Measurements from ENCODE around the gene PRSS48.

The PRSS48 gene

DNA sequence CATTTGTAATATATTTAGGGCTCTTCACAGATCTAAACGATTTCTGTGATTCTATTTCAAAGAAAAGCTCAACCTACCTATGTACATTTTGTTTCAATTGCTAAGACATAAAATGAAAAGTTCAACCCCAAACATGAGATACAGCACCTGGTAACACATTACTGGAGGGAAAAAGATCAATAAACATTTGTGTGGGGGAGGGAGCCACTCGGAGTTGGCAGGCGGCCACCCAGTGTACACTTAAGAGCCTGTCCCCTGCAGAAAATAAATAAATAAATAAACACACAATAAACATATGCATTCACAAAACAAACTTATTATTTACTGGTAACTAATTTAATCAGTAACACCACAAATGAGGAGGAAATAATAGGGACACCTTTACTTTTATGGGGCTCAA, 19.3 kb downstream of the PRSS48 start:
- TF ChIP-seq GATA2 (IDR thresholded peaks at IDR 0.05; ENCODE audit: low read depth, low read length) (no peak), GATA3 (IDR thresholded peaks at IDR 0.05; ENCODE audit: low read depth, low read length) (no peak)

DNA sequence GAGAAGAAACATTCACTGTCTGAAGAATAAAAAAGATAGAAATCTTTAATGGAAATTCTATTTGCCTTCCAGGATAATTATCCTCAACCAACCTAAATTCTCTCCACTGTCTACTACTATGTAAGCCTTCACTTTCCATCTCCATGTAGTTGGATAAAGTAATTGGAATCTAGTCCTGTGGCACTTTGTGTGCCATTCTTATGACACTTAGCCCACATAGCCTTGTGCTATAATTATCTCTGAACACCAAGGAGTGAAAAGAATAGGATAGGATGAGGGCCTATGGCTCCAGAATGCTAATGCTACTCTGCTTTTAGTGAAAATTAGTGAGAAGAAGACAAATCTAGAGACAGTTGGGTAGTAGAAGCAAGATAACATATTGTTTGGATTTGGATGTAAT, 20.2 kb downstream of the PRSS48 start:
- TF ChIP-seq GATA2 (IDR thresholded peaks at IDR 0.05; ENCODE audit: low read depth, low read length), result no peak

DNA sequence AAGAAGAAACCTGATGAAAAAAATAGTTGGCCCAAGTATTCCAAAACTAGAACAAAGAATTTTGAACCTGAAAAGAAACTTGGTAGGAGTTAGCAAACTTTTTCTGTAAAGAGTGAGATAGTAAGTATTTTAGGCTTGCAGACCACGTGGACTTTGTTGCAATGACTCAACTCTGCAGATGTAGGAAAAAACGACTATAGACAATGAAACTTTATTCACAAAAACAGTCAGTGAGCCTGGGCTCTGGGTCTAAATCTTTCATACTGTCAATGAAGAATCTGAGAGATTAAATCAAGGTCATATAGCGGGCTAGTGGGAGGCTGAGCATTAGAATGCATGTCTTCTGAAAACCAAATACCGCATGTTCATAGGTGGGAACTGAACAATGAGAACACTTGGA, 25.5 kb downstream of the PRSS48 start:
- TF ChIP-seq GATA3 (IDR thresholded peaks at IDR 0.05; ENCODE audit: low read depth, low read length) (no peak), GATA2 (IDR thresholded peaks at IDR 0.05; ENCODE audit: low read depth, low read length) (no peak)

DNA sequence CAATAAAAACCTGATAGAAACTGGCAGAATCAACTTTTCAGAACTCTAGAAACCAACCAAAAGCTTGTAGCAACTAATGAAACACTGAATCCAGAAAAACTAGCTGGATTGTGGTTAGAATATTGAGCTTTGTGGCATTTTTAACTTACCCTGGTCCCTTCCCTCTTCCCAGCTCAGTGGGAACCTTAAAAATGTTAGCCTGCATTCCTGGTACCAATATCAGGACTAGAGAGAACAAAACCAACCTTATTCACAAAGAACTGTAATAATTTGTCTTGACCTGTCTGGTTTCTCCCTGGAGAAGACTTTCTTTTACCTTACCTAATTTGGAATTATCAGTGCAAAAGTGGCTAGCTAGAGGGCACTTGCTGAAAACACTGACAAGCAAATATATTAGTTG, 27.3 kb downstream of the PRSS48 start:
- TF ChIP-seq GATA2 (IDR thresholded peaks at IDR 0.05; ENCODE audit: low read depth, low read length), result no peak
- TF ChIP-seq GATA3 (IDR thresholded peaks at IDR 0.05; ENCODE audit: low read depth, low read length), result no peak

DNA sequence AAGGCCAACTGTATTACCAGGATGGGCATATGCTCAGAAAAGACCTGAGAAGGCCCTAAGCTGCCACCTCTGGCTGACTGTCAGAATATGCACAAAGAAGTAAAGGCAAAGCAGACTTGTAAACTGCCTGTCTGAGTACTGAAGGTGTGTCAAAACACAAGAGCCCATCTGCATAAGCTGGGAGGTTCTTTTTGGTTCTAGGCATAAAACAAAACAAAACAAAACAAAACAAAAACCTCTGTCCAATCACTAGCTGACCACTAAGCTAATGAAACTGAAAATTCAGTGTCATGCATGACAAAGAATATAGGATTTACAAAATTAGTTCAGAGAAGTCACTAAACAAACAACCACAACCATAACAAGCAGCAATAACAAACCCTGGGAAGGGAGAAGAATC, 27.8 kb downstream of the PRSS48 start:
- TF ChIP-seq GATA2 (IDR thresholded peaks at IDR 0.05; ENCODE audit: low read depth, low read length), result no peak
- no peak for TF ChIP-seq GATA3 (IDR thresholded peaks at IDR 0.05; ENCODE audit: low read depth, low read length)

DNA sequence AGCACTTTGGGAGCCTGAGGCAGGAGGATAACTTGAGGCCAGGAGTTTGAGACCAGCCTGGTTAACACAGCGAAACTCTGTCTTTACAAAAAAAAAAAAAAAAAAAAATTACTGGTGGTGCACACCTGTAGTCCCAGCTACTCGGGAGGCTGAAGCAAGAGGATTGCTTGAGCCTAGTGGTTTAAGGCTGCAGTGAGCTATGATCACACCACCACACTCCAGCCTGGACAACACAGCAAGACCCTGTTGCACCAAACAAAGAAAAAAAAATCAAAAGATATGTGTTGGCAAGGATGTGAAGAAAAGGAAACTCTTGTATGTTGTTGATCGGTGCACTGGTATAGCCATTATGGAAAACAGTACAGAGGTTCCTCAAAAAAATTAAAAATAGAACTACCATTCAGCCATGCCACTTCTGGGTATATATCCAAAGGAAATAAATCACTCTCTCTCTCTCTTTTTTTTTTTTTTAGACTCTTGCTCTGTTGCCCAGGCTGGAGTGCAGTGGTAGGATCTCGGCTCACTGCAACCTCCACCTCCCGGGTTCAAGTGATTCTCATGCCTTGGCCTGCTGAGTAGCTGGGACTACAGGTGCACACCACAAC, 33.3 kb downstream of the PRSS48 start:
- no peak for TF ChIP-seq GATA3 (IDR thresholded peaks at IDR 0.05; ENCODE audit: low read depth, low read length)
- no peak for TF ChIP-seq GATA2 (IDR thresholded peaks at IDR 0.05; ENCODE audit: low read depth, low read length)

DNA sequence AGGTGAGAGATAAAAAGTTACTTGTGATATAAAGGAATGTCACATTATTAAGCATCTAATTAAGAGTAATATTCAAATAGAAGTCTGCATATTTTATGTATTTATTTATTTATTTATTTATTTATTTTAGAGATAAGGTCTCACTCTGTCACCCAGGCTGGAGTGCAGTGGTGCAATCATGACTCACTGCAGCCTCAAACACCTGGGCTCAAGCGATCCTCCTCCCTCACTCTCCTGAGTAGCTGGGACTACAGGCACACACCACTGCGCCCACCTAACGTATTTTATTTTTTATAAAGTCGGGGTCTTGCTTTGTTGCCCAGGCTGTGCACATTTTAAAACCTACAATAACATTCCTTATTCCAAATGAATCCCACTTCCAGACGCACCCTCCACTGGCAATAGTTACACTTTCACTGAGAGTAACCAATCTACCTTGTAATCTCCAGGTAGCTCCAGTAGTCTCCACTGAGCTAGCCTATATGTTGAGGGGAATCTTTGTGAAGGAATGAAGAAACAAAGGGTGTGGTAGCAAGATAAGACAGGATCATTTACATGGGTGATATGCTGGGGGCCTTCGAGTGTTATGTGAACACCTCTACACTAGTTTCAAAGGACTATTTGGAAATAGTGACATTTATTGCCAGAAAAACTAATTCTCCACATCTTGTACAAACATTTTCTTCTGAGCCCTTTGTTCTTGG, 36.5 kb downstream of the PRSS48 start:
- TF ChIP-seq GATA3 (IDR thresholded peaks at IDR 0.05; ENCODE audit: low read depth, low read length), result no peak
- TF ChIP-seq GATA2 (IDR thresholded peaks at IDR 0.05; ENCODE audit: low read depth, low read length), result no peak

DNA sequence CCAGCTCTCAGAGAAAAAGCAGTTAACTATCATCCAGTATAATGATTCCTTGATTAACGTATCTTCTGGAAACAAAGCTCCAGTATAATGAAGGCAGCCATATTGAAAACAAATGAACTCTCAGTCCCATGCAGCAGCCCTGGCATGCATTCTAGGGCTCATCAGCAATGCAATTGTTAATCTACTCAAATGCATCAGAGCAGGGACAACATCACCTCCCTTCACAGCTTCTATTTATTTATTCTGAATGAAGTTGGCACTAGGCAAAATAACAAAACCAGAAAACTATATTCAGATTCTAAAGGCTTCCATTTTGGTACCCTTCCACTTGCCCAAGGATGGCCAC, 37.0 kb downstream of the PRSS48 start:
- TF ChIP-seq GATA2 (IDR thresholded peaks at IDR 0.05; ENCODE audit: low read depth, low read length) (no peak), GATA3 (IDR thresholded peaks at IDR 0.05; ENCODE audit: low read depth, low read length) (no peak)

DNA sequence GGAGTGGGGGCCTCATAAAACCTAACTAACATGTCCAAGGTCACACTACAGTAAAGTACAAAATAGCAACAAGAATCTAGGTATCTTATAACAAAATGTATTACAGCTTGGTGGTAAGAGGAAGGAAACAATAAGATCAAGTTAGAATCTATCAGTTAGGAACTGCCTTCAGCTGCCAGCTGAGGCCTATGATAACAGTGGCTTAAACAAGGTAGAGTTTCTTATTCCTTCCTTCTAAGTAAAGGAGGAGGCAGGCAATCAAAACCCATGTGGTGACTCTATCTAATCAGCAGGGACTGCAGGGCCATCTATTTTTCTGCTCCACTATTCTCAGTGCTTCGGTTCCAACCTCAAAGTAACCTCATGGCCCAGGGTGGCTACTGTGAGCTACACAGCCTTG, 37.5 kb downstream of the PRSS48 start:
- no peak for TF ChIP-seq GATA2 (IDR thresholded peaks at IDR 0.05; ENCODE audit: low read depth, low read length)
- no peak for TF ChIP-seq GATA3 (IDR thresholded peaks at IDR 0.05; ENCODE audit: low read depth, low read length)

DNA sequence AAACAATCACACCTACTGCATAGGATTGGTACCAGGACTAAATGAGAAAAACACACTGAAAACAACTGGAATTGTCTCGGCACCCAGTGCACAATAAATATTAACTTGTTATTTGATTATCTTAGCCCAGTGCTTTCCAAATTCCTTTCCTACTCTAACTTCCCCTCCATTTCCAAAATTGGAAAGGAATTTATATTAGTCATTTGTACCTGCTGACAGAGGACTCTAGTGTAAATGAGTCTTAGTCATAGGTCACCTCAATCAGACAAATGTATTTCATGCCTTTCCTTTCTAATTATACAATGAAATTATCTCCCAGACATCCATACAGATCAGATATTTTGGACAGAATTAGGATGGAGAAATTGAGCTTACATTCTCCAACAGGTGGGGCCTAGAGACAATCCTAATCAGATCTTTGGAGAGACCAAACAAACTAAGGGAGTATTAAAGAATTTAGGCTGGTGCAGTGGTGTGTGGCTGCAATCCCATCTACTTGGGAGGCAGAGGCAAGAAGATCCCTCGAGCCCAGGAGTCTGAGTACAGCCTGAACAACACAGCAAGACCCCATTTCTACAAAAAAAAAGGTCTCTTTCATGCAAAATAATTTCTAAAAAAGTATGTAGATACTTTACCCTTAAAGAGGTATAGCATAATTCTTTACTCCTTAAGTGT, 38.4 kb downstream of the PRSS48 start:
- TF ChIP-seq GATA2 (IDR thresholded peaks at IDR 0.05; ENCODE audit: low read depth, low read length), result no peak
- no peak for TF ChIP-seq GATA3 (IDR thresholded peaks at IDR 0.05; ENCODE audit: low read depth, low read length)

DNA sequence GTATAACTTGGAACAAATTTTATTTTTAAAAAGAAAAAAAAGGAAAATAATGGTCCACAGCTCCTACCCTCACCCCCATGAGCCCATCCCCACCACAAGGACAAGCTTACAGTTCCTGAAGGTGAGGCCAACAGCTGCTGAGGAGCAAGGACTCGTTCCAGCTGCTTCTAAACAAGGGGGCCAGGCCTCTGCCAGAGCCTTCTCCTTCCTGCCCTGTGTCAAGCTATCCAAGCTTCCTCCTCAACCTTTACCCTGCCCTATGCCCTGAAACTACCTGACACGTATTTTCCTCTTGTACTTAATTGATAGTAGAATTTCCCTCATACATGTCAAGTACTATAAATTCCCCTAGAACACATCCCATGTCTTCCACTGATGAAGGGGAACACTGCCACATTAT, 39.7 kb downstream of the PRSS48 start:
- TF ChIP-seq GATA2 (IDR thresholded peaks at IDR 0.05; ENCODE audit: low read depth, low read length) (no peak), GATA3 (IDR thresholded peaks at IDR 0.05; ENCODE audit: low read depth, low read length) (no peak)

DNA sequence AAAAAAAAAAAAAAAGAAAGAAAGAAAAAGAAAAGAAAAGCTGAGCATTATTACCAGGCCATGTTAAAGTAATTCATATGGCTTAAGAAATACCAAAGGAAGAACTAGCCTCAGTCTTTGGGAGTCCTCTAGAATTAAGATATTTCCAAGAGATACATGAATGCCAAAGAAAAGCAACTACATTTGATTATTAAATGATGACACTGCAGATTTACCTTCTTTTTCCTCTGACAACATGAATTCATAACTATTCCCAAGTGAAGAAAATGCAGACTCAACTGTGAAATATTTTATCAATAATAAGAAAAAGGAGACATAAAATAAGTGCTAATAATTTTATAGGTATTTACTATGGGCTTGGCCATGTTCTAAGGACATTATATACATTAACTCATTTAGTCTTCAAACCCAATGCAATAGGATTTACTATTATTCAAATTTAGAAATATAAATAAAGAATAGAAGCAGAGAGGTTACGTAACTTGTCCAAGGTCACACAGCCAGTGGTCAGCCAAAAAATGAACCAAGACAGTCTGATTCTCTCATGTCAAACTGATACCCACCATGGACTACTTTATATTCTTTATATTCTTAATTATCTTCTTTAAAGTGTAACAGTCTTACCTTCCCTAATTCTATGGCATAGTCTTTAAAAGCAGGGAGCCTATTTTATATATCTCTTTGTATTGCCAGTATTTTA, 41.5 kb downstream of the PRSS48 start:
- no peak for TF ChIP-seq GATA2 (IDR thresholded peaks at IDR 0.05; ENCODE audit: low read depth, low read length)
- TF ChIP-seq GATA3 (IDR thresholded peaks at IDR 0.05; ENCODE audit: low read depth, low read length), result no peak

DNA sequence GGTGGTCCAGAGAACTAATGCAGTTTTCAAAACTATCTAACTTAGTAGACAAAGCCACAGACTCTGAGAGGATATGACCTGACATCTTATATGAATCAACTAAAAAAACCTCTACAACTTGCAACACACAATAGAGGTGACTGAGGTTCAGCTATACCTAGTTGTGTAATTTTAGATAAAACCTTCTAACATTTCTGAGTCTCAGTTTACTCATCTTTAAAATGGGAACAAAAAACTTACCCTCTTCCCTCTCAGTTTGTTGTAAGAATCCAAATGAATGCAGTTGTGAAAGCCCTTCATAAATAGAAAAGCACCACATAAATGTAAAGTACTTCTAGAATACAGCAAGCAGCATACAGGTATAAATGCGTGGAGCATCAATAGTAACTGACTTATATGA, 42.5 kb downstream of the PRSS48 start:
- TF ChIP-seq GATA2 (IDR thresholded peaks at IDR 0.05; ENCODE audit: low read depth, low read length) (no peak), GATA3 (IDR thresholded peaks at IDR 0.05; ENCODE audit: low read depth, low read length) (no peak)

DNA sequence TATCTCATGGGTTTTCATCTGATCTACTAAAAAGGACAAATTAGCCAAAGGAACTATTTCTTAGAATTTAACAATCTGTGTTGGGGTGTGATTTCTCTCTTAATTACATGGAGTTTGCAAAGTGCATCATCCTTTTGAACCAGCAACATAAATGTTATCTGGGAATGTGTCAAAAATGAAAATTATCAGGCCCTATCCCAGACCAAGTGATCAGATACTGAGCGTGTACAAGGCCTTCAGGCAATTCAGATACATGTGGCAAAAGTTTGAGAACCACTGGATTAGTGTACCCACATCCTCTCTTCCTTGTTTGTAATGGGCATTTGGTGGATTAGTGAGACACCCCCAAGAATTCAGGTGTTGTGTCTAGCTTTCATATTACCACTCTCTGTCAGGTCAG, 44.6 kb downstream of the PRSS48 start:
- peak; percentile 74 for TF ChIP-seq GATA3 (IDR thresholded peaks at IDR 0.05; ENCODE audit: low read depth, low read length)
- TF ChIP-seq GATA2 (IDR thresholded peaks at IDR 0.05; ENCODE audit: low read depth, low read length), result peak; percentile 49; the same call in 1 of the 2 replicates

DNA sequence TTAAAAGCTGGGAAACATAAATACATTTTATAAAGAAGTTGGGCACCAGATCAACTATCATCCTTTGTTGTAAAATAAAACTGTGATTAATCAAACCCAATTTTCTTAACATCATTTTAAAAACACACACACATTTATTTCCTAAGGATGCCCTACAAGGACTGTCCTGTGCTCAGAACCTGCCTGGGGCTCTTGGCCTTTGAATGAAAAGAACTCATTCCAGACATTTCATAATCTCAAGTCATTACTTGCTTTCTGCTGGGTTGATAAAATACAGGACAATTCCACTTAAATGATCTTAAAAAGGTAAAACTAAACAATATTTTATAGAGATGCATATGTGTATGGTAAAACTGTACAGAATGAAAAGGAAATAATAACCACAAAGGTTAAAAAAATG, 45.6 kb downstream of the PRSS48 start:
- TF ChIP-seq GATA3 (IDR thresholded peaks at IDR 0.05; ENCODE audit: low read depth, low read length) (no peak), GATA2 (IDR thresholded peaks at IDR 0.05; ENCODE audit: low read depth, low read length) (no peak)
